ENCODE measurements around the gene PLEKHG3.

DNA sequence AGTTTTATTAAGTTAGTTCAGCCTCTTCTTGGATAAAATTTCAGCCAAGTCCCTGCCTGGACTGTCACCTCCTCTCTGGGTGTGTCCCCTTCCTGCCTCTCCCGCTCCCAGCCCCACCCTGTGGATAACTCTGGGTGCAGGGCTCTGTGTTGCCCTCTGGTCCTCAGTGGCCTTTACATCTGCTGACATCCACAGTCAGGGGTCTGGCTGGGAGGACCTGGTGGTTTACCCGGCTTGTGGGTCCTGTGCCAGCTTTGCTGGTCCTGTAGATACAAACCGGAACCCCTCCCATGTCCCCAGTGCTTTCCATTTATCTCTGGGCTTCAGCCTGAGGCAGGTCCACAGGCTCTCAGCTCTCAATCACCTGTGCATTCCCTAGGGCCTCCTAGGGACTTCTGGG lies 28.9 kb upstream of the PLEKHG3 start:
- no peak for TF ChIP-seq POLR2AphosphoS5 (IDR thresholded peaks at IDR 0.05; ENCODE audit: low read depth, low read length)
- no peak for TF ChIP-seq CTCF (IDR thresholded peaks at IDR 0.05)
